Smooth muscle cell (in vitro differentiated cells): Measurements from ENCODE around the gene TIAL1. TPM values are rescaled to one million over a fixed set of nuclear protein-coding genes. Genes with fewer than 3 reads are reported as not detected.

Experiments
- DNase-seq: peaks from one replicate; lab custom pipeline; 2025; ENCODE audit not compliant: unreplicated experiment; lab: John Stamatoyannopoulos, UW
- H2AFZ ChIP-seq: fragments of 200-600 bp; sonication (generic); 2 replicates; pipeline ENCODE4 v1.6.0; 2016; ENCODE audit warnings: antibody characterized with exemption, low read depth, mild to moderate bottlenecking
- H3F3A ChIP-seq: fragments of 200-600 bp; sonication (generic); 2 replicates; pipeline ENCODE4 v1.6.0; 2017; ENCODE audit warnings: antibody characterized with exemption, low read depth
- H3K27ac ChIP-seq: fragments of 200-600 bp; sonication (generic); 2 replicates; pipeline ENCODE4 v1.5.1; 2016; ENCODE audit warnings: low read depth, mild to moderate bottlenecking
- H3K27me3 ChIP-seq: fragments of 200-600 bp; sonication (generic); 2 replicates; pipeline ENCODE4 v1.6.1; 2016; ENCODE audit warnings: low read depth, mild to moderate bottlenecking
- H3K36me3 ChIP-seq: fragments of 200-600 bp; sonication (generic); 2 replicates; pipeline ENCODE4 v1.5.1; 2016; ENCODE audit warnings: low read depth
- H3K4me1 ChIP-seq: fragments of 200-600 bp; sonication (generic); 2 replicates; pipeline ENCODE4 v1.5.1; 2016; ENCODE audit warnings: low read depth
- H3K4me2 ChIP-seq: fragments of 200-600 bp; sonication (generic); 2 replicates; pipeline ENCODE4 v1.6.0; 2016; ENCODE audit warnings: mild to moderate bottlenecking
- H3K4me3 ChIP-seq: fragments of 200-600 bp; sonication (generic); 2 replicates; pipeline ENCODE4 v1.5.1; 2016; ENCODE audit warnings: mild to moderate bottlenecking
- H3K79me2 ChIP-seq: fragments of 200-600 bp; sonication (generic); 2 replicates; pipeline ENCODE4 v1.6.0; 2016; ENCODE audit warnings: low read depth, mild to moderate bottlenecking
- H3K9ac ChIP-seq: fragments of 200-600 bp; sonication (generic); 2 replicates; pipeline ENCODE4 v1.6.0; 2016; ENCODE audit warnings: low read depth
- H3K9me3 ChIP-seq: fragments of 200-600 bp; sonication (generic); replicated peaks from 2 replicates; pipeline ENCODE4 v1.5.1; 2016; ENCODE audit warnings: low read depth
- H4K20me1 ChIP-seq: fragments of 200-600 bp; sonication (generic); 2 replicates; pipeline ENCODE4 v1.6.0; 2016; ENCODE audit warnings: low read depth
- WGBS: methylation state at CpG from one replicate; pipeline ENCODE4 v1.1.7; 2016; ENCODE audit warnings: low lambda C conversion rate; 5-methylcytosine and 5-hydroxymethylcytosine counted together
- polyA plus RNA-seq: library from polyadenylated mRNA; unstranded; fragments of >200 nt; fragmentation: Nextera tagmentation; extraction: Ambion mirVana; gene quantifications from 2 replicates; pipeline ENCODE4 v1.2.1, GENCODE V29; 2016
- total RNA-seq: library from RNA; depleted of rRNA; stranded (reverse); fragments of >200 nt; gene quantifications from 2 replicates; pipeline ENCODE4 v1.2.3, GENCODE V29; 2014
- TF ChIP-seq, protein P1 (sequence below): fragments of 200-600 bp; sonication (generic); IDR thresholded peaks from 2 replicates; pipeline ENCODE4 v1.5.1; 2017; ENCODE audit warnings: borderline replicate concordance, mild to moderate bottlenecking, antibody characterized with exemption; ENCODE audit not compliant: insufficient read depth, poor library complexity, severe bottlenecking

Gene TIAL1
- total and polyA plus RNA-seq, 2 experiments from 2014 or later, result 40.0 to 117 TPM

DNA sequence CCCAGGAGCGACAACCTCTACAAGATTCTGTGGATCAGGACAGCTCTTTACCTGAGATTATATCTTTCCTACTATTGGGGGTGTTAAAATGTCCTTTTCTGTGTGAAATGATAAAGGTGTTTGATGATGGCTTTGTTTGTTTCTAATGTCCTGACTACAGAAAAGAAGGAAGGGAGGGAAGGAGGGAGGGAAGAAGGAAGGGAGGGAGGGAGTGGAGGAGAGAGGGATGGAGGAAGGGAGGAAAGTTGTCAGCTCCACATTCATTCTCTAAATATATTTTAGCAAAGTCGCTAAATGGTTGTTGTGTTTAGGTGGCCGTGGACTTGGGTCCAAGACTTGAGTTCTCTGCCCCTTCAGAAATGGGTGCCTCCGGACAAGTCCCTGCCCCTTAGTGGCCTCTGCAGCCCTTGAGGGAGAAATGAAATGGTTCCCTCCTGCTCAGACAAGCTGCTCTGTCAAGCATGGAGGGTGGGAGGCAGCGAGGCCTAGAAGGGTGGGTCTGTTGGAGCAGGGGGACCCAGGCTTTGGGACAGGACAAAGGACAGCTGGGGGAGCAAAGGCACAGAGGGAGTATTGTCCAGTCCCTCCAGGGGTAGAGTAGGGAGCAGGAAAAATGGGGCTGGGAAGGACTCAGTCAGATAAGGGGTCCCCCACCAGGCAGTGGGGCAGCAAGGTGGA is 58.7 kb downstream of the TIAL1 start:
- Histone ChIP-seq H3K4me1 (peaks cover 2% of the 10 kb centered on the region), H2AFZ (no peak overlapping the region), H3K4me3 (no peak overlapping the region), H3K9ac (no peak overlapping the region), H3K27ac (no peak overlapping the region), H4K20me1 (peaks cover 56% of the 10 kb centered on the region), H3K27me3 (no peaks in the 10 kb centered on the region), H3K9me3 (no peaks in the 10 kb centered on the region), H3K79me2 (peaks cover 80% of the 10 kb centered on the region), H3K4me2 (no peak overlapping the region), H3F3A (no peaks in the 10 kb centered on the region), H3K36me3 (no peaks in the 10 kb centered on the region)
- no peak for DNase-seq
- WGBS, result 84% methylated on average over 5 of the region's 5 CpGs
- TF ChIP-seq, protein P1, sequence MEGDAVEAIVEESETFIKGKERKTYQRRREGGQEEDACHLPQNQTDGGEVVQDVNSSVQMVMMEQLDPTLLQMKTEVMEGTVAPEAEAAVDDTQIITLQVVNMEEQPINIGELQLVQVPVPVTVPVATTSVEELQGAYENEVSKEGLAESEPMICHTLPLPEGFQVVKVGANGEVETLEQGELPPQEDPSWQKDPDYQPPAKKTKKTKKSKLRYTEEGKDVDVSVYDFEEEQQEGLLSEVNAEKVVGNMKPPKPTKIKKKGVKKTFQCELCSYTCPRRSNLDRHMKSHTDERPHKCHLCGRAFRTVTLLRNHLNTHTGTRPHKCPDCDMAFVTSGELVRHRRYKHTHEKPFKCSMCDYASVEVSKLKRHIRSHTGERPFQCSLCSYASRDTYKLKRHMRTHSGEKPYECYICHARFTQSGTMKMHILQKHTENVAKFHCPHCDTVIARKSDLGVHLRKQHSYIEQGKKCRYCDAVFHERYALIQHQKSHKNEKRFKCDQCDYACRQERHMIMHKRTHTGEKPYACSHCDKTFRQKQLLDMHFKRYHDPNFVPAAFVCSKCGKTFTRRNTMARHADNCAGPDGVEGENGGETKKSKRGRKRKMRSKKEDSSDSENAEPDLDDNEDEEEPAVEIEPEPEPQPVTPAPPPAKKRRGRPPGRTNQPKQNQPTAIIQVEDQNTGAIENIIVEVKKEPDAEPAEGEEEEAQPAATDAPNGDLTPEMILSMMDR, result no peak

DNA sequence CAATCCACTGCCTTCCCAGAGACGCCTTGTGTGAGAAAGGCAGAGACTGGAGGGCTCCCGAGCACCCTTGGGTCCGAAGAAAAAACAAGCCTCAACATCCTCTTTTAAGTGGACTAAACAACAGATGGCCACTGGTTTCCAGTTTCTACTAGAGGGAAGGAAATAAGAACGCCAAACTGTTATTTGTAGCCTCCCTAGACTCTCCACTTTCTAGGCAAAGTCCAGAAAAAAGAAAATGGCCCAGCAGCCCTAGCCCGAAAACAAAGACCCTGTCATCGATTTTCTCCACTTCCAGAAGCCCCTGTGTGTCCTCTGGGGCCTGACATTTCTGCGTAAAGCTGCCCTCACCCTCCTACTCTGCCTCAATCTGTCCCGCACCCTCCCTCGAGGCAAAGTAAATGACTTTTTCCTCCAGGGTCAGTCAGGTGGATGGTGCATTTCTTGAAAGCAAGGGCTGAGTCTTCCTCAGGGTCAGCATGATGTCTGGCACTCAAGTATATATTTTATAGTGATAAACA is 60.2 kb downstream of the TIAL1 start:
- peaks cover 86% of the 10 kb centered on the region for H3K79me2 ChIP-seq

DNA sequence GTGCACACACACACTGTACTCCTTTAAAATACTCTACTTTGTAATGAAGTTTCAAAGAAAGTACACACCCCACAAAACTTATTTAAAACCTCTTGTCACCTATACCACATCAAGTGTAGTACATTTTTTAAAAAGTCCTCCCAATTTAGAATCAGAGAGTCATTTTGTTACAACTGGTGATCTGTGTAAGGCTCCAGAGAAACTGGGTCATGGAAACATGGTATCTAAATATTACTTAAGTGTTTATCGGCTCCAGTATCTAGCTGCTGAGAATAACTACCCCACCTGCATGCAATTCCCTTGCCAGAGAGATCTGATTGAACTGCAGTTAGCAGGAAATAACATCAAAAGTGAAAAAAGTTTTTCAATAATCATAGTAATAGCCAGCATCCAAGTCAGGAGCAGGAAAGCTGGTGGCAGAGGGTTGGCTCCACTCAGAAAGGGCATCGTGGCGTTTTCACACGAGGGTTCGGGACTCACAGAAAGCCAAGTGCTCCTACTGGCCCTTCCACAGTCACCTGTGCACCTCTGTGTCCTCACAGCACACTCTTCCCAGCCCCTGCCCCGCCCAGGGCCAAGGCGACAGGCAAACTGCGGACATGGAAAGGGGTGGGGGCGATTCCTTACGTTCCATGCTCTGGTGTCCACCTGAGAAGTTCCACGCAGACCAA is 60.8 kb downstream of the TIAL1 start:
- no peak for DNase-seq
- Histone ChIP-seq H3F3A (no peaks in the 10 kb centered on the region), H3K27me3 (no peaks in the 10 kb centered on the region), H3K4me1 (no peaks in the 10 kb centered on the region), H2AFZ (no peak overlapping the region), H3K9ac (no peak overlapping the region), H4K20me1 (peaks cover 58% of the 10 kb centered on the region), H3K4me2 (peak overlapping the region; percentile 60), H3K79me2 (peaks cover 84% of the 10 kb centered on the region), H3K9me3 (no peaks in the 10 kb centered on the region), H3K4me3 (no peak overlapping the region), H3K36me3 (no peaks in the 10 kb centered on the region), H3K27ac (peak overlapping the region; percentile 70)
- 94% methylated on average over 11 of the region's 11 CpGs for WGBS
- TF ChIP-seq, protein P1, result no peak

More for the DNA sequence above, 60.2 kb downstream of the TIAL1 start:
- Histone ChIP-seq H3K4me2 (no peak overlapping the region), H3K27me3 (no peaks in the 10 kb centered on the region), H3K27ac (peak overlapping the region; percentile 70), H3K4me3 (no peak overlapping the region), H3F3A (no peaks in the 10 kb centered on the region), H4K20me1 (peaks cover 58% of the 10 kb centered on the region), H3K9me3 (no peaks in the 10 kb centered on the region), H3K4me1 (no peaks in the 10 kb centered on the region), H2AFZ (no peak overlapping the region), H3K9ac (no peak overlapping the region), H3K36me3 (no peaks in the 10 kb centered on the region)
- DNase-seq, result no peak
- TF ChIP-seq, protein P1, result no peak
- WGBS, result 93% methylated on average over 9 of the region's 9 CpGs
